Mammary epithelial cell (primary cell): ENCODE measurements around the gene CEBPZ.

Source experiments
- EZH2 ChIP-seq: IDR thresholded peaks from 2 replicates; pipeline ENCODE4 v1.6.1; 2012; ENCODE audit warnings: low read length, inconsistent platforms, borderline replicate concordance
- TF ChIP-seq, protein P1 (sequence below), 2 donors: IDR thresholded peaks in 1 of 2; conservative IDR thresholded peaks in 1 of 2; 2 replicates each; pipeline ENCODE4 v1.5.1; 2011 to 2012; ENCODE audit warnings: inconsistent platforms in 2 of 2, low read length in 2 of 2, mild to moderate bottlenecking in 2 of 2, control low read depth in 1 of 2, low read depth in 1 of 2; ENCODE audit not compliant: insufficient read depth in 1 of 2; ENCODE audit errors: extremely low read depth in 1 of 2

DNA sequence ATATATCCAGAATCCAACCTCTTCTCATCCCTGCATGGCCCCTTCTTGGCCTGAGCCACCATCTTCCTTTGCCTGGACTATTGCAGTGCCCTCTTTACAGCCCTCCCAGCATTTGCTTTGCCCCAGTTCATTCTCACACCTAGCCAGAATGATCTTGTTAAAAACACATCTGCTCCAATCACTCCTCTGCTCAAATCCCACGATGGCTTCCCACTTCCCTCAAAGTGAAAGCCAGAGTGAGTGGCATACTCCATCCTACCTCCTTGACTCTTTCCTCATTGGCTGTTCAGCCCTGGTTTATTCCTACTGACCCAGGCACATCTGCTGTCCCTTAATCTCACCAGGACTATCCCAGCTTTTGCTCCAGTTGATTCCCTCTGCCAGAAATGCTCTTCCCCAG is 57.7 kb downstream of the CEBPZ start:
- TF ChIP-seq, protein P1, sequence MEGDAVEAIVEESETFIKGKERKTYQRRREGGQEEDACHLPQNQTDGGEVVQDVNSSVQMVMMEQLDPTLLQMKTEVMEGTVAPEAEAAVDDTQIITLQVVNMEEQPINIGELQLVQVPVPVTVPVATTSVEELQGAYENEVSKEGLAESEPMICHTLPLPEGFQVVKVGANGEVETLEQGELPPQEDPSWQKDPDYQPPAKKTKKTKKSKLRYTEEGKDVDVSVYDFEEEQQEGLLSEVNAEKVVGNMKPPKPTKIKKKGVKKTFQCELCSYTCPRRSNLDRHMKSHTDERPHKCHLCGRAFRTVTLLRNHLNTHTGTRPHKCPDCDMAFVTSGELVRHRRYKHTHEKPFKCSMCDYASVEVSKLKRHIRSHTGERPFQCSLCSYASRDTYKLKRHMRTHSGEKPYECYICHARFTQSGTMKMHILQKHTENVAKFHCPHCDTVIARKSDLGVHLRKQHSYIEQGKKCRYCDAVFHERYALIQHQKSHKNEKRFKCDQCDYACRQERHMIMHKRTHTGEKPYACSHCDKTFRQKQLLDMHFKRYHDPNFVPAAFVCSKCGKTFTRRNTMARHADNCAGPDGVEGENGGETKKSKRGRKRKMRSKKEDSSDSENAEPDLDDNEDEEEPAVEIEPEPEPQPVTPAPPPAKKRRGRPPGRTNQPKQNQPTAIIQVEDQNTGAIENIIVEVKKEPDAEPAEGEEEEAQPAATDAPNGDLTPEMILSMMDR (conservative IDR thresholded peaks at IDR 0.05 in 1 of 2, IDR thresholded peaks at IDR 0.05 in 1 of 2; ENCODE audit: extremely low read depth in 1 of 2, insufficient read depth in 1 of 2, low read depth in 1 of 2, low read length in 2 of 2), result no peak
- no peak for TF ChIP-seq EZH2
